Naive thymus-derived CD8-positive, alpha-beta T cell (primary cell): ENCODE data around the gene PPT2. TPM values are rescaled to one million over a fixed set of nuclear protein-coding genes. Genes with fewer than 3 reads are reported as not detected.
"Not testable (repeated sequence)": the region's sequence is repeated elsewhere in the genome, so short reads cannot be mapped to it uniquely, and the experiment has no call there.

ENCODE experiments used
- ATAC-seq, 2 donors: fragments of 150-1000 bp; cut with Tn5 transposase in 1 of 2; sonication (Bioruptor Pico), chemical (Tn5 transposase) in 1 of 2; 1 replicate in 1 of 2; 2 replicates in 1 of 2; pipeline ENCODE4 v1.10.0; 2021; ENCODE audit warnings: mild to moderate bottlenecking in 2 of 2, moderate library complexity in 2 of 2
- POLR2A ChIA-PET: fragments of 350-600 bp; sonication (Branson Sonifier 250); formaldehyde crosslinking; loops from one replicate; lab custom pipeline; 2021; ENCODE audit warnings: antibody characterized with exemption; lab: Charles Lee
- DNase-seq, 10 donors: peaks; one replicate each; pipeline versions ENCODE4 v3.0.0 to v3.0.0-alpha.2; 2020 to 2022
- H3K27ac Mint-ChIP-seq, 10 donors: one replicate each; pipeline ENCODE4 v1.8.0; 2020 to 2022; ENCODE audit warnings: mild to moderate bottlenecking in 10 of 10, mixed read lengths in 10 of 10, moderate library complexity in 4 of 10, inconsistent platforms in 1 of 10
- H3K27me3 Mint-ChIP-seq, 5 donors: one replicate each; pipeline ENCODE4 v1.8.0; 2021 to 2022; ENCODE audit warnings: mixed read lengths in 5 of 5
- H3K36me3 Mint-ChIP-seq, 3 donors: one replicate each; pipeline ENCODE4 v1.8.0; 2020 to 2022; ENCODE audit warnings: mixed read lengths in 3 of 3, mild to moderate bottlenecking in 2 of 3, inconsistent platforms in 1 of 3
- H3K4me1 Mint-ChIP-seq, 4 donors: one replicate each; pipeline ENCODE4 v1.8.0; 2021 to 2022; ENCODE audit warnings: mixed read lengths in 4 of 4
- H3K4me3 Mint-ChIP-seq, 10 donors: one replicate each; pipeline ENCODE4 v1.8.0; 2020 to 2022; ENCODE audit warnings: mild to moderate bottlenecking in 10 of 10, mixed read lengths in 10 of 10, moderate library complexity in 6 of 10, inconsistent platforms in 1 of 10
- H3K9me3 Mint-ChIP-seq, 9 donors: one replicate each; pipeline ENCODE4 v1.8.0; 2020 to 2022; ENCODE audit warnings: mixed read lengths in 9 of 9, mild to moderate bottlenecking in 3 of 9, inconsistent platforms in 1 of 9, moderate library complexity in 1 of 9
- polyA plus RNA-seq, 3 donors: library from polyadenylated mRNA; unstranded; fragments of 300-500 nt; fragmentation: Illumina TruSeq; gene quantifications; one replicate each; pipeline ENCODE4 v1.2.3, GENCODE V29; 2021
- total RNA-seq, 8 experiments: library from RNA in 2 of 8; stranded (reverse) in 2 of 8; gene quantifications; one replicate each; pipeline ENCODE4 v1.2.3 and lab custom pipeline; 2021 to 2026

Gene PPT2
- total and polyA plus RNA-seq, 5 experiments from 2014 or later: 17.3 to 23.1 (median 20.6) TPM

DNA sequence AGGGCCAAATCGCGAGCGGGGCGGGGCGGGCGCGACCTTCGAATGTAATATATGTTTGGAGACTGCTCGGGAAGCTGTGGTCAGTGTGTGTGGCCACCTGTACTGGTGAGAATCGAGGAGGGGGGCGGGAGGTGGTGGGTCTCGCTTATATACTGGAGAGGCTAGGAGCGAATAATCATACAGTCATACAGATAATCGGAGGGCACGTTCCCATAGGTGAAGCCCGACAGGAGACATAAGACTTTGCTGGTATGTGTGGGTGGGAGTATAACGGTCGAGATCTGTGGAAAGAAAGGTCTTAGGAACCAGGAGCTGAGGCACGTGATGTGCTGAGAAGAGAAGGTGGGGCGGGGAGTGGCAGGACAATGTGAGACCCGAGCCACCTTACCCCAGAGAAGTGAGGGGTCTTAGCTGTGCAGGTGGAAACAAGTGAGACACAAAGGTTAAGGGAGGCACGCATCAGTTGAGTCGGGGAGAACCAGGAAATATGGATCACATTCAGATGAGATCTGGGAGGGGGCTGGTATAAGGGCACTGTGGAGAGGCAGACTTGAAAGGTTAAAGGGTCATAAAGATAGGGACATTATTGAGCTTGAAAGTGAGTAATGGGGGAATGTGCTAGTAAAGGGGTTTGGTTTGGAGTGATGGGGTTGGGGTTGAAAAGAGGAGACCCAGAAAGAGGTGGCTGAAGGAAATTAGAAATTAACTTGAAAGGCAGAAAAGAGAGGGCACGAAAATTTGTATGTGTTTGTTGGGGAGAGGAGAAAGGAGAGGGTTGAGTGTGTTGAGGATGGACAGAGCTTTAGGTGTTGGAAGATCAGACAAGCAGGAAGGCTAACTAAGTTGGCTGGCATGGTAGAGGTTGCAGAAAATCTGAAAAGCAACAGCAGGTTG, 24.9 kb downstream of the PPT2 start:
- no peak for DNase-seq
- ATAC-seq: no peak
- Mint-ChIP-seq H3K4me3 (peak overlapping the region; percentile 88 to 100 (median 94)), H3K27ac (peak overlapping the region; percentile 95 to 100 (median 98)), H3K9me3 (no peaks in the 10 kb centered on the region), H3K27me3 (no peaks in the 10 kb centered on the region), H3K36me3 (peaks cover 0 to 47% (median 4%) of the 10 kb centered on the region in 3 donors), H3K4me1 (peaks cover 37 to 79% (median 72%) of the 10 kb centered on the region in 4 donors)
- POLR2A ChIA-PET: interaction anchor here (4.4 to 9.4 kb wide), 2 partner anchors 13 to 50 kb away, joined by 41 to 303 read pairs; partner anchors contain the start of genes ATF6B, FKBPL, GPSM3 and PBX2

- H3K9me3 Mint-ChIP-seq: no peaks in the 10 kb centered on the region
- H3K27ac Mint-ChIP-seq: peak overlapping the region; percentile 19 to 98 (median 90)
- POLR2A ChIA-PET: interaction anchor here (0.7 to 9.4 kb wide), 3 partner anchors 12 to 51 kb away, joined by 3 to 303 read pairs (median 41); partner anchors contain the start of genes ATF6B, FKBPL, GPSM3 and PBX2
- ATAC-seq (no peak), DNase-seq (peak in 1 of 10 donors; percentile 64)
- peaks cover 0 to 51% (median 4%) of the 10 kb centered on the region in 3 donors for H3K36me3 Mint-ChIP-seq
- no peaks in the 10 kb centered on the region for H3K27me3 Mint-ChIP-seq
- peak overlapping the region; percentile 42 to 100 (median 88) for H3K4me3 Mint-ChIP-seq
- peaks cover 33 to 72% (median 67%) of the 10 kb centered on the region in 4 donors for H3K4me1 Mint-ChIP-seq
Observed at GRCh38 chr6:32179766-32180405, 25.9 kb downstream of the PPT2 start.

GRCh38 chr6:32181148-32181702, 27.3 kb downstream of the PPT2 start:
- DNase-seq: peak in 1 of 10 donors; percentile 43
- ATAC-seq: no peak
- peak overlapping the region; percentile 51 to 98 (median 68) for H3K27ac Mint-ChIP-seq
- H3K27me3 Mint-ChIP-seq: no peaks in the 10 kb centered on the region
- H3K9me3 Mint-ChIP-seq: no peaks in the 10 kb centered on the region
- POLR2A ChIA-PET: interaction anchor here (9.4 kb wide), 1 partner anchor 11 kb away, joined by 303 read pairs; the partner anchor contains the start of genes GPSM3 and PBX2
- H3K36me3 Mint-ChIP-seq: peaks cover 0 to 62% (median 8%) of the 10 kb centered on the region in 3 donors
- H3K4me1 Mint-ChIP-seq: peaks cover 34 to 73% (median 69%) of the 10 kb centered on the region in 4 donors
- H3K4me3 Mint-ChIP-seq: peak overlapping the region in 5 of 10 donors; percentile 6 to 52 (median 28)

- H3K27ac Mint-ChIP-seq: peak overlapping the region in 7 of 10 donors; percentile 15 to 75 (median 52)
- POLR2A ChIA-PET: interaction anchor here (0.9 to 9.4 kb wide), 4 partner anchors 10 to 65 kb away, joined by 3 to 303 read pairs (median 3); partner anchors contain the start of genes ATF6B, GPSM3 and PBX2
- peaks cover 0 to 70% (median 8%) of the 10 kb centered on the region in 3 donors for H3K36me3 Mint-ChIP-seq
- H3K4me1 Mint-ChIP-seq: peaks cover 35 to 73% (median 69%) of the 10 kb centered on the region in 4 donors
- H3K27me3 Mint-ChIP-seq: no peaks in the 10 kb centered on the region
- DNase-seq (peak in 1 of 10 donors; percentile 38), ATAC-seq (no peak)
- no peaks in the 10 kb centered on the region for H3K9me3 Mint-ChIP-seq
- H3K4me3 Mint-ChIP-seq: peak overlapping the region in 1 of 10 donors; percentile 6
Observed at GRCh38 chr6:32181915-32182529, 28.1 kb downstream of the PPT2 start.

DNA sequence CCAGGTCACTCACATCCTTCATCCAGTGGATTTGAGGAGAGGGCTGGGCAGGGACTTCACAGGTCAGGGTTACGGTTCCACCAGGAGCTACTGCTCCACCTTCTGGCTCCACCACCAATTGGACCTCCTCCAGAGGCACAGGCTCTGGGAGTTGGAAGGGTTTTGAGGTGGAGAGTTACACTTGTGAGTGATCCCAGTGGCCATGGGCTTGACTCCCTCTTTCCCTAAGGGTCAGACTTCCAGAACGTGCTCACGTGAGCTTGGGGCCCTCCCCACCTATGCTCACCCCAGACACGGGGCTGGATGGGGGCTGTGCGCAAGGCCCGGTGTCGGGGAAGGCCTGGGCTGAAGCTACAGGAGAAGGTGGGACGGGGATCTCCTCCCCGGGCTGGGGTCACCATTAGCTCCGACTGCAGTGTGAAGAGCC, 28.6 kb downstream of the PPT2 start:
- Mint-ChIP-seq H3K9me3 (no peaks in the 10 kb centered on the region), H3K4me3 (peak overlapping the region in 1 of 10 donors; percentile 1), H3K27me3 (no peaks in the 10 kb centered on the region), H3K4me1 (peaks cover 36 to 73% (median 69%) of the 10 kb centered on the region in 4 donors), H3K27ac (peak overlapping the region in 7 of 10 donors; percentile 40 to 71 (median 57)), H3K36me3 (peaks cover 5 to 75% (median 12%) of the 10 kb centered on the region in 3 donors)
- no peak for DNase-seq
- POLR2A ChIA-PET: interaction anchor here (0.9 to 9.4 kb wide), 5 partner anchors 9 to 65 kb away, joined by 3 to 303 read pairs (median 3); partner anchors contain the start of genes ATF6B, EGFL8, GPSM3 and PBX2
- ATAC-seq: no peak

- POLR2A ChIA-PET: interaction anchor here (0.9 to 9.4 kb wide), 4 partner anchors 9 to 55 kb away, joined by 3 to 303 read pairs (median 3); partner anchors contain the start of genes ATF6B, EGFL8, GPSM3 and PBX2
- Mint-ChIP-seq H3K9me3 (no peaks in the 10 kb centered on the region), H3K27me3 (no peaks in the 10 kb centered on the region), H3K4me3 (peak overlapping the region in 1 of 10 donors; percentile 1), H3K27ac (peak overlapping the region in 6 of 10 donors; percentile 24 to 71 (median 44)), H3K4me1 (peaks cover 36 to 73% (median 71%) of the 10 kb centered on the region in 4 donors), H3K36me3 (peaks cover 6 to 80% (median 14%) of the 10 kb centered on the region in 3 donors)
- DNase-seq (no peak), ATAC-seq (no peak)
Observed at GRCh38 chr6:32183030-32183429, 29.1 kb downstream of the PPT2 start.

- Mint-ChIP-seq H3K27me3 (no peaks in the 10 kb centered on the region), H3K27ac (peak overlapping the region in 6 of 10 donors; percentile 34 to 77 (median 58)), H3K4me1 (peaks cover 35 to 76% (median 69%) of the 10 kb centered on the region in 4 donors), H3K4me3 (peak overlapping the region in 1 of 10 donors; percentile 40), H3K9me3 (no peaks in the 10 kb centered on the region), H3K36me3 (peaks cover 6 to 82% (median 14%) of the 10 kb centered on the region in 3 donors)
- no peak for ATAC-seq
- no peak for DNase-seq
- POLR2A ChIA-PET: interaction anchor here (0.9 to 9.4 kb wide), 2 partner anchors 8 to 19 kb away, joined by 3 to 303 read pairs; partner anchors contain the start of genes EGFL8, GPSM3 and PBX2
Observed at GRCh38 chr6:32183483-32184083, 29.6 kb downstream of the PPT2 start.

GRCh38 chr6:32184084-32184640, 30.2 kb downstream of the PPT2 start, which contains the start of gene AGER:
Gene AGER (minus strand): TSS chr6:32184253. CDS start chr6:32184222, 31 bp downstream.
- no peaks in the 10 kb centered on the region for H3K9me3 Mint-ChIP-seq
- POLR2A ChIA-PET: interaction anchor here (9.4 kb wide), 1 partner anchor 8 kb away, joined by 303 read pairs; the partner anchor contains the start of genes GPSM3 and PBX2
- peak within 1 kb of the TSS in 1 of 10 donors; percentile 40 for H3K4me3 Mint-ChIP-seq
- H3K4me1 Mint-ChIP-seq: peaks cover 35 to 76% (median 69%) of the 10 kb centered on the region in 4 donors
- H3K36me3 Mint-ChIP-seq: peaks cover 6 to 81% (median 14%) of the 10 kb centered on the region in 3 donors
- H3K27me3 Mint-ChIP-seq: no peaks in the 10 kb centered on the region
- peak within 1 kb of the TSS; percentile 31 to 77 (median 58) for H3K27ac Mint-ChIP-seq
- DNase-seq (no peak), ATAC-seq (no peak)

- Mint-ChIP-seq H3K36me3 (peaks cover 6 to 71% (median 15%) of the 10 kb centered on the region in 3 donors), H3K4me1 (peaks cover 32 to 62% (median 60%) of the 10 kb centered on the region in 4 donors), H3K4me3 (peak overlapping the region in 9 of 10 donors; percentile 14 to 100 (median 72)), H3K27ac (peak overlapping the region; percentile 88 to 96 (median 90))
- not testable (repeated sequence) for ATAC-seq, H3K9me3 Mint-ChIP-seq, DNase-seq, H3K27me3 Mint-ChIP-seq
- POLR2A ChIA-PET: interaction anchor here (12.3 kb wide), 1 partner anchor 5 kb away, joined by 303 read pairs; the partner anchor contains the start of genes AGER, AGPAT1 and RNF5
Observed at GRCh38 chr6:32185681-32186131, 31.8 kb downstream of the PPT2 start.

- POLR2A ChIA-PET: interaction anchor here (0.6 to 12.3 kb wide), 5 partner anchors 6 to 56 kb away, joined by 3 to 303 read pairs (median 6); partner anchors contain the start of genes AGER, AGPAT1, FKBPL and RNF5
- not testable (repeated sequence) for H3K9me3 Mint-ChIP-seq, DNase-seq, H3K27me3 Mint-ChIP-seq, ATAC-seq
- Mint-ChIP-seq H3K27ac (peak overlapping the region; percentile 88 to 96 (median 90)), H3K4me3 (peak overlapping the region; percentile 43 to 100 (median 81)), H3K4me1 (peaks cover 32 to 62% (median 60%) of the 10 kb centered on the region in 4 donors), H3K36me3 (peaks cover 6 to 69% (median 19%) of the 10 kb centered on the region in 3 donors)
Observed at GRCh38 chr6:32186151-32186840, 32.4 kb downstream of the PPT2 start.
